Breast epithelium (tissue), 3 donors: ENCODE measurements around the gene GOT1.

Experiments used
- POLR2A ChIP-seq: fragments of 450-650 bp; IDR thresholded peaks from one replicate; pipeline ENCODE4 v1.6.1; 2016; ENCODE audit warnings: antibody characterized with exemption, mild to moderate bottlenecking, moderate library complexity
- POLR2AphosphoS5 ChIP-seq, 3 donors: sonication (generic); formaldehyde crosslinking; IDR thresholded peaks; one replicate each; pipeline ENCODE4 v1.6.1; 2017; ENCODE audit warnings: antibody characterized with exemption in 3 of 3
- TF ChIP-seq, protein P1 (sequence below), 3 donors: fragments of 450-650 bp; IDR thresholded peaks; one replicate each; pipeline ENCODE4 v1.5.1; 2016 to 2017; ENCODE audit warnings: antibody characterized with exemption in 3 of 3, mild to moderate bottlenecking in 3 of 3, moderate library complexity in 3 of 3

- TF ChIP-seq, protein P1, sequence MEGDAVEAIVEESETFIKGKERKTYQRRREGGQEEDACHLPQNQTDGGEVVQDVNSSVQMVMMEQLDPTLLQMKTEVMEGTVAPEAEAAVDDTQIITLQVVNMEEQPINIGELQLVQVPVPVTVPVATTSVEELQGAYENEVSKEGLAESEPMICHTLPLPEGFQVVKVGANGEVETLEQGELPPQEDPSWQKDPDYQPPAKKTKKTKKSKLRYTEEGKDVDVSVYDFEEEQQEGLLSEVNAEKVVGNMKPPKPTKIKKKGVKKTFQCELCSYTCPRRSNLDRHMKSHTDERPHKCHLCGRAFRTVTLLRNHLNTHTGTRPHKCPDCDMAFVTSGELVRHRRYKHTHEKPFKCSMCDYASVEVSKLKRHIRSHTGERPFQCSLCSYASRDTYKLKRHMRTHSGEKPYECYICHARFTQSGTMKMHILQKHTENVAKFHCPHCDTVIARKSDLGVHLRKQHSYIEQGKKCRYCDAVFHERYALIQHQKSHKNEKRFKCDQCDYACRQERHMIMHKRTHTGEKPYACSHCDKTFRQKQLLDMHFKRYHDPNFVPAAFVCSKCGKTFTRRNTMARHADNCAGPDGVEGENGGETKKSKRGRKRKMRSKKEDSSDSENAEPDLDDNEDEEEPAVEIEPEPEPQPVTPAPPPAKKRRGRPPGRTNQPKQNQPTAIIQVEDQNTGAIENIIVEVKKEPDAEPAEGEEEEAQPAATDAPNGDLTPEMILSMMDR (IDR thresholded peaks at IDR 0.05): no peak
- TF ChIP-seq POLR2A: no peak
- no peak for TF ChIP-seq POLR2AphosphoS5 (IDR thresholded peaks at IDR 0.05)
These were observed 11.4 kb downstream of the GOT1 start for GRCh38 chr10:99418910-99419624.
